Colonic mucosa (tissue), 4 donors: ENCODE results near the gene MRPS16. TPM values are rescaled to one million over a fixed set of nuclear protein-coding genes. Genes with fewer than 3 reads are reported as not detected.

Experiments
- DNase-seq: peaks from one replicate; pipeline ENCODE4 v3.0.0-alpha.2; 2020
- H3K27ac ChIP-seq: fragments of 200-600 bp; one replicate; pipeline ENCODE4 v1.8.0; 2021
- H3K27me3 ChIP-seq: fragments of 200-600 bp; one replicate; pipeline ENCODE4 v1.8.0; 2021
- H3K36me3 ChIP-seq: fragments of 200-600 bp; one replicate; pipeline ENCODE4 v1.8.0; 2021
- H3K4me1 ChIP-seq: fragments of 200-600 bp; one replicate; pipeline ENCODE4 v1.8.0; 2021; ENCODE audit warnings: mild to moderate bottlenecking
- H3K4me3 ChIP-seq: fragments of 200-600 bp; one replicate; pipeline ENCODE4 v1.8.0; 2021
- H3K9ac ChIP-seq, 2 donors: one replicate each; pipeline ENCODE4 v1.7.0; 2013; ENCODE audit warnings: control low read depth in 2 of 2, low read depth in 2 of 2, low read length in 2 of 2
- H3K9me3 ChIP-seq: fragments of 200-600 bp; one replicate; pipeline ENCODE4 v1.8.0; 2021
- intact Hi-C: fragments of 100-400 bp; cut with DNase I; formaldehyde crosslinking; loops from one replicate; pipeline ENCODE4 v1.14.1; 2022
- total RNA-seq, 2 donors: library from RNA; stranded (reverse); fragmentation: NEBNext Ultra II Directional in 1 of 2; extraction: Animal tissue kit (Norgen Biotek cat#: 25700) in 1 of 2; gene quantifications; one replicate each; pipeline ENCODE4 v1.2.1, GENCODE V29; 2021
- TF ChIP-seq, protein P1 (sequence below): fragments of 200-600 bp; IDR thresholded peaks from one replicate; pipeline ENCODE4 v1.8.0; 2022; ENCODE audit warnings: antibody characterized with exemption, mild to moderate bottlenecking
- donor health status: healthy.
- donor health status: DM: no; HTN: no; CAD: no.
- donor health status: DM: no; HTN: no; CAD: no.

Gene MRPS16
- total RNA-seq, 2 donors from 2014 or later, result 90.5 to 155 TPM

DNA sequence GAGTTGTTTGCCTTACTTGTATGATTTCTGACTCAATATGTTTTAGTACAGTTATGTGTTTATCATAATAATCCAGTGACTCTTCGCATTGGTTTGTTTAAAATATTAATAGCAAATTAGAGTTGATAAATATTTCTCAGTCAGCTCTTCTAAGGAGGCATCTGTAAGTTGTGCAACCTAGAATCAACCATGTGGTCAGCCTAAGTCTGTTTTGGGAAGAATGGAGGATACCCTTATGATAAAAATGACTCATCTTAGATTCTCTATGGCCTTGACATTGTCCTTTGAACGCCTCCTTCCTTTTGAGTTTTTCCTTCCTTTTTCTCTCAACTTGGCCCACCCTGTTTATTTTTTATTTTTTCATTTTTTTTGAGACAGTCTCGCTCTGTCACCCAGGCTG, 24.2 kb downstream of the MRPS16 start:
- Histone ChIP-seq H3K4me3 (no peak overlapping the region), H3K4me1 (no peaks in the 10 kb centered on the region), H3K36me3 (no peaks in the 10 kb centered on the region), H3K27me3 (no peaks in the 10 kb centered on the region), H3K27ac (no peak overlapping the region), H3K9ac (no peak overlapping the region), H3K9me3 (no peaks in the 10 kb centered on the region)
- TF ChIP-seq, protein P1, sequence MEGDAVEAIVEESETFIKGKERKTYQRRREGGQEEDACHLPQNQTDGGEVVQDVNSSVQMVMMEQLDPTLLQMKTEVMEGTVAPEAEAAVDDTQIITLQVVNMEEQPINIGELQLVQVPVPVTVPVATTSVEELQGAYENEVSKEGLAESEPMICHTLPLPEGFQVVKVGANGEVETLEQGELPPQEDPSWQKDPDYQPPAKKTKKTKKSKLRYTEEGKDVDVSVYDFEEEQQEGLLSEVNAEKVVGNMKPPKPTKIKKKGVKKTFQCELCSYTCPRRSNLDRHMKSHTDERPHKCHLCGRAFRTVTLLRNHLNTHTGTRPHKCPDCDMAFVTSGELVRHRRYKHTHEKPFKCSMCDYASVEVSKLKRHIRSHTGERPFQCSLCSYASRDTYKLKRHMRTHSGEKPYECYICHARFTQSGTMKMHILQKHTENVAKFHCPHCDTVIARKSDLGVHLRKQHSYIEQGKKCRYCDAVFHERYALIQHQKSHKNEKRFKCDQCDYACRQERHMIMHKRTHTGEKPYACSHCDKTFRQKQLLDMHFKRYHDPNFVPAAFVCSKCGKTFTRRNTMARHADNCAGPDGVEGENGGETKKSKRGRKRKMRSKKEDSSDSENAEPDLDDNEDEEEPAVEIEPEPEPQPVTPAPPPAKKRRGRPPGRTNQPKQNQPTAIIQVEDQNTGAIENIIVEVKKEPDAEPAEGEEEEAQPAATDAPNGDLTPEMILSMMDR, result no peak
- DNase-seq, result no peak
- intact Hi-C loops, result no loop called here

DNA sequence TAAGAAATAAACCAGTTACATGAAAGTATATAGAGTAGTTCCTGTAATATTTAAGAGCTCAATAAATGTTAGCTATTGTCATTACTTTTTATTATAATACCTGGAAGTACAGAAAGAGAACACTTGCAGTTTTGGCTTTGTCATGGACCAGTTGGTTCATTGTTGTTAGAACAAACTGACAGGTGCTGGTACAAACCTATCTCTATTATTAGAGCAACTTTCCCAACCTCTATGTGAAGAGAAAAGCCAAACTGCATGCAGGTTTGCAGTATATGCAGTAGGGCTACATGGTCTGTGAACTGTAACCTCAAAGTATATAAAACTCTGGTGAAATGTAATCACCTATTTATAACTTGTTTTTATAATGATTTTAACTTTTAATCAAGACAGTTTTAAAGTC, 25.8 kb downstream of the MRPS16 start:
- intact Hi-C loops, result no loop called here
- H3K36me3 ChIP-seq, result no peaks in the 10 kb centered on the region
- no peaks in the 10 kb centered on the region for H3K9me3 ChIP-seq
- no peak overlapping the region for H3K4me3 ChIP-seq
- H3K4me1 ChIP-seq, result no peaks in the 10 kb centered on the region
- H3K27me3 ChIP-seq, result no peaks in the 10 kb centered on the region
- no peak overlapping the region for H3K27ac ChIP-seq
- TF ChIP-seq, protein P1, result no peak
- no peak overlapping the region for H3K9ac ChIP-seq
- DNase-seq, result no peak

DNA sequence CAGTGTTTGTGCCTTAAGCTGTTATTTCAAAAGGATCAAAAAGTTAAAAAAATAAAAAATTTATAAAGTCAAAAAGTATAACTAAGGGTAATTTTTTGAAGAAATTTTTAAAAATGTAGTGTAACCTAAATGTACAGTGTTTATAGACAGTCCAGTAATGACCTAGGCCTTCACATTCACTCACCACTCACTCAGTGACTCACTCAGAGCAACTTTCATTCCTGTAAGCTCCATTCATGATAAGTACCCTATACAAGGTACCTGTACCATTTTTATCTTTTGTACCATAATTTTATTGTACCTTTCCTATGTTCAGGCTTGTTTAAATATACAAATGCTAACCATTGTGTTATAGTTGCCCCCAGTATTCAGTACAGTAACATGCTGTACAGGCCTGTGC, 26.9 kb downstream of the MRPS16 start:
- H3K27ac ChIP-seq, result no peak overlapping the region
- H3K4me1 ChIP-seq, result no peaks in the 10 kb centered on the region
- intact Hi-C loops, result no loop called here
- H3K9ac ChIP-seq, result no peak overlapping the region
- no peaks in the 10 kb centered on the region for H3K27me3 ChIP-seq
- no peaks in the 10 kb centered on the region for H3K36me3 ChIP-seq
- H3K9me3 ChIP-seq, result no peaks in the 10 kb centered on the region
- TF ChIP-seq, protein P1, result no peak
- no peak for DNase-seq
- H3K4me3 ChIP-seq, result no peak overlapping the region

DNA sequence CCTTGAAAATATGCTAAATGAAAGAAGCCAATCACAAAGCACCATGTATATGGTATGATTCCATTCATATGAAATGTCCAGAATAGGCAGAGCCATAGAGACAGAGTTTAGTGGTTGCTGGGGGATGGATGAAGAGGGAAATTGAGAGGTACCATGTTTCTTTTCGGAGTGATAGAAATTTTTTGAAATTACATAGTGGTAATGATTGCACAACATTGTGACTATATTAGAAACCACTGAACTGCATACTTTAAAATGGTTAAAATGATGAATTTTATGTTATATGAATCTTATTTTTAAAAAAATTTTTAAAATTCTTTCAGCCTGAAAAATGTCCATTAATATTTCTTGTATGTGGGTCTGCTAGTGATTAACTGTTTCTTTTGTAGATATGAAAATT, 31.5 kb downstream of the MRPS16 start:
- no peaks in the 10 kb centered on the region for H3K36me3 ChIP-seq
- no peaks in the 10 kb centered on the region for H3K9me3 ChIP-seq
- no peaks in the 10 kb centered on the region for H3K27me3 ChIP-seq
- H3K4me3 ChIP-seq, result no peak overlapping the region
- no peak for DNase-seq
- no peaks in the 10 kb centered on the region for H3K4me1 ChIP-seq
- intact Hi-C loops, result no loop called here
- no peak overlapping the region for H3K27ac ChIP-seq
- TF ChIP-seq, protein P1, result no peak
- no peak overlapping the region for H3K9ac ChIP-seq

DNA sequence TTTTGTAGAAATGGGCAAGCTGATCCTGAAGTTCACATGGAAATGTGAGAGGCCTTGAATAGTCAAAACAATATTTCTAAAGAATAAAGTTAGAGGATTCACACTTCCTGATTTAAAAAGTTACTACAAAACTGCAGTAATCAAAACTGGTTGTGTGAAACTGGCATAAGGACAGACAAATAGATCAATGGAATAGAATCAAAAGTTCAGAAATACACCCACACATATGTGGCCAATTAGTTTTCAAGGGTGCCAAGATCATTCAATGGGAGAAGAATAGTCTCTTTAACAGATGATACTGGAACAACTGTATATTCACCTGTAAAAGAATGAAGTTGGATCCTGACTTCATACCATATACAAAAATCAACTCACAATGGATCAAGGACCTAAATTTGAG, 33.1 kb downstream of the MRPS16 start:
- Histone ChIP-seq H3K4me1 (no peaks in the 10 kb centered on the region), H3K9me3 (no peaks in the 10 kb centered on the region), H3K27ac (no peak overlapping the region), H3K36me3 (no peaks in the 10 kb centered on the region), H3K9ac (no peak overlapping the region), H3K4me3 (no peak overlapping the region), H3K27me3 (no peaks in the 10 kb centered on the region)
- intact Hi-C loops, result no loop called here
- no peak for DNase-seq
- TF ChIP-seq, protein P1, result no peak
